SKM-1 treated with dmso at 0.1 percent for 144 hours (cell line): ENCODE results near the gene DOCK3.
"Not testable (repeated sequence)": the region's sequence is repeated elsewhere in the genome, so short reads cannot be mapped to it uniquely, and the experiment has no call there.

Experiments used
- DNase-seq: peaks from one replicate; lab custom pipeline; 2025; ENCODE audit not compliant: unreplicated experiment; lab: John Stamatoyannopoulos, UW

DOCK3 gene

DNA sequence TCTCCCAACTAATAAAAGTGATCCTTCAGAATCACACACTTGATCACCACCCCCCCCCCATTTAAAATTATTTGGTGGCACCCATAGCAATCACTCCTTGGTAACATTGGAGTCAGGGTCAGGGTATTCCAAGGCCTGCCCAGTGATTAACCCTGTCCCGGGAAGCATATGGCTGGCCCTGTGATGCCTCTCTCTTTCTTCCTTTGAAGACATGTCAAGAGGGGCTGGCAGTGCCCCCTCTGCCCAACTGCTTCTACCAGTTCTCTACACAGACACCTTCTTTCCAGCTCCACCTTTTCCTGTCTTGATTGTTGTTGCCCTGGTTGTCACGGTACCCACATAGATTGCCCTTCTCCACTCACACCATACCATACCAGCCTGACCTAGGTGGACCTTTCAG lies 679.4 kb downstream of the DOCK3 start:
- no peak for DNase-seq

DNA sequence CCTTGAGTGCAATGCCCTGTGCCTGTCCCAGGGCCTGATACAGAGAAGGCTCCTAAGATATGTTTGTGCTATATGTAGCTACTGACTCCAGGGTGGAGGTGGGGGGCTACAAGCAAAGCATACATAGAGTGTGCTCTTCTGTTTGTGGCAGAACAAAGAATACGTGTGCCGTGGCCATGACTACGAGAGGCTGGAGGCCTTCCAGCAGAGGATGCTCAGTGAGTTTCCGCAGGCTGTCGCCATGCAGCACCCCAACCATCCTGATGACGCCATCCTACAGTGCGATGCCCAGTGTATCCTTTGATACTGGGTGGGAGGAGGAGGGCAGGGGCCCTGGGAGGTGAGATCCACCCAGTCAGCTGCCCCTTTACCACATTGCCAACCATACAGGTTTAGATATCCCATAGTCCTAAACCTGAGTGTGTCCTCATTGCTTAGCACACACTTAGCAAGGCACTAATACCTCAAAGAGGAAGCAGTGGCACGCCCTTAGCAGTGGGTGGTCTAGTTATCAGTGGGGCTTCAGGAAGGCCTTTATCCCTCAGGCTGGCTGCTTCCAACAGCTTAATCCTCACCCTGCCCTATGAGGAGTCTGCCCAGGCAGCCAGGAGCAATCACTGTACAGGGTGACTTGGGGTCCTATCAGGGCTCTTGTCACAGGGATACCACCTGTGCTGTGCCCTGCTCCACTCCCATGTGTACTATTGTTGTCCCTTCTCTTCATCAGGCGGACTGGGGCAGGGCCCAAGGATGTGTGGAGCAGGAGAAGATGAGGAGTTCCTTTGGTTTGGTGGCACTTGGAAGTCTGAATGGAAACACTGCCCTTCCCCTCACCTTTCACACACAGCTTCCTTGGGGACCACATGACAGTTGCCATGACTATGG lies 680.2 kb downstream of the DOCK3 start:
- no peak for DNase-seq

DNA sequence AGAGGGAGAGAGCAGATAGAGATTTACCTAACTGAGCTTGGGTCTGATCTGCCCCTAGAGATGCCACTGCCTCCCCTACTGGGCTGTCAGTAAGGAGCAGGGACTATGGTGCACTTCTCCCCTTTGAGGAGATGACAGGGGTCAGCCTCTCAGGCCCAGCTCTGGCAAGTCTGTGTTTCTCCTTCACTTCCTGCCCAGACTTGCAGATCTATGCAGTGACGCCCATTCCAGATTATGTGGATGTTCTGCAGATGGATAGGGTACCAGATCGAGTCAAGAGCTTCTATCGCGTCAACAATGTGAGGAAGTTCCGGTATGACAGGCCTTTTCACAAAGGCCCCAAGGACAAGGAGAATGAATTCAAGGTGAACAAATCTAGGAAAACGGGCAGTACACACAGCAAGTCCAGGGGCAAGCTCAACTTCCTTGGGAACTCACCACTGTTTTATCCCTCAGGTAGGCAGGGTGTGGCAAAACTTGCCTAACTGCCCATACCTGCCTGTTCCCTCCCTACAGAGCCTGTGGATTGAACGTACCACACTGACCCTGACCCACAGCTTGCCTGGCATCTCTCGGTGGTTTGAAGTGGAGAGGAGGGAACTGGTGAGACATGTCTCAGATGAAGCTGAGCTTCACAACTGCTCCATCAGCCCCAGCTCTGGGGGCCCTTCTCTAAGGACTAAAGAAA lies 681.3 kb downstream of the DOCK3 start:
- DNase-seq, result no peak

DNA sequence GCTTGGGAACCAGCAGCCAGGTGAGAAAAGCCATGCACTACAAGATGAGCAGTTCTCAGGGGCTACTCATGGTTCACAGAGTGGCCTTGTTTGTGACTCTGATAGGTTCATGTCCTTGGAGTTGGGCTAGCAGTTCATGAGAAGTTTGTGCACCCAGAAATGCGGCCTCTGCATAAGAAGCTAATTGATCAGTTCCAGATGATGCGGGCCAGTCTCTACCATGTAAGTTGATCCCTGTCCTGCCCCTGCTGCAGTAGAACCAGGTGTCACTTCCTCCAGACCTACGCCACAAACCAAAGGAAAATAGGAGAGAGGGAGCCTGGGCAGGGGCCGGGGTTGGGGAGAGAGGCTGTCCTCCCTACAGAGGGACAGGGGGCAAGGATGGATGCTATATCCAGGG lies 683.1 kb downstream of the DOCK3 start:
- no peak for DNase-seq

DNA sequence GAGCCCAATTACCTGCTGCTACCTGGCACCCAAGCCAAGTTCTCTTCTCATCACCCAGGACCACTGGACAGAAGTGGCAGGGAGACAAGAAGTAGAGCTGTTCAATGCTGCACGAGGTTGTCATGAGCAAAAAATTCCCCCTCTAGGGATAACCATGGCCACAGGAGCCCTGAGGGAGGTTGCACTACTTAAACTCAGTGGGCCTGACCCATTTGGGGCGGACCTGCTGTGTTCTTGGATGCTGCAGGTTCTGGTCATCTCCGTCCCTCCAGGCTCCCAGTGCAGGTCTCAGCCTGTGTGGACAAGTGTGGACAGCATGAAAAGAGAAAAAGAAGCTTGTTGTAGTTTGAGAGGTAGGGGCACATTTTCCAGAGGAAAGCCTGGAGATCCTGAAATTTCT lies 684.3 kb downstream of the DOCK3 start:
- no peak for DNase-seq

DNA sequence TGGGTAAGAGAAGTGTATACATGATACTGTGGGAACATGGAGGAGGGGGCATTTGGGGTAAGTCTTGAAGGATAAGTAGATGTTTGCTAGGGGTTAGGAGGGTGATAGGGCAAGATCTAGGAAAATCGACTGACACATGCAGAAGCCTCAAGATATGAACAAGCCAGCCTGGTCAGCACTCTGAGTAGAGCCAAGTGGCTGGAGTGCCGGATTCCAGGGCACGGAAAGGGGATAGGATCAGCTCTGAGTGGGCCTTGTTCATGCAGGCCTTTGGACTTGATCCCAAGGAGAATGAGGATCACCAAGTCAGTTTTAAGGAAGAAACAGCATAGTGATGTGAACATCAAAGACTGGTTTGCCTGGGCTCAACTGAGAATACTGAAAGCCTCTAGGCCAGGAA lies 686.1 kb downstream of the DOCK3 start:
- no peak for DNase-seq

DNA sequence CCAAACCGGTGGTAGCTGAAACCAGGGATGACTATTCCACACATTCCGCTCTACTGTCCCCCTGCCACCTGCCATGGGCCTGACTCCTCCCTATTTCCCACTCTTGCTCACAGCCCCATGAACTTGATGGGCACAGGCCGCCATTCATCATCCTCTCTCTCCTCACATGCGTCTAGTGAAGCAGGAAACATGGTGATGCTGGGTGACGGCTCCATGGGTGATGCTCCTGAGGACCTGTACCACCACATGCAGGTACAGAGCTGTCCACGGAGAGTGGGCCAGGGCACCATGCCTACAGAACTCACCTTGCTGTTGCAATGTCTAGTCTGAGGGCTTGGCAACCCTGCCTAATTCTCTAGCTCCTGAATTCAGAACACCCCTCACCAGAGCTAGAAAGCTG lies 687.0 kb downstream of the DOCK3 start:
- no peak for DNase-seq

DNA sequence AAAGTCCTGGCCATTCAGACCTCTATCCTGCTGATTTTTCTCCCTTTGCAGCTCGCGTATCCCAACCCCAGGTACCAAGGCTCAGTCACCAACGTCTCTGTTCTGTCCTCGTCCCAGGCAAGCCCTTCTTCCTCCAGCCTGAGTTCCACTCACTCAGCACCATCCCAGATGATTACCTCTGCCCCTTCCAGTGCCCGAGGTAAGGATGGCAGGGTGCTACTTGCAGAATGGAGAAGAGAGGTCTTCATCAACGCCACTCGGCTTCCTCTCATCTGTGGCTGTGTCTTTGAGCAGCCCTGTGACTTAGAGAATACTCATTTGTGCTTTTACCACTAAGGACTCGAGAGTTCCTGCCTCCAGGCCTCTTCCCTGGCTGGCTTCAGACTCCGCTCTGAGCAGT lies 687.7 kb downstream of the DOCK3 start:
- DNase-seq, result no peak

DNA sequence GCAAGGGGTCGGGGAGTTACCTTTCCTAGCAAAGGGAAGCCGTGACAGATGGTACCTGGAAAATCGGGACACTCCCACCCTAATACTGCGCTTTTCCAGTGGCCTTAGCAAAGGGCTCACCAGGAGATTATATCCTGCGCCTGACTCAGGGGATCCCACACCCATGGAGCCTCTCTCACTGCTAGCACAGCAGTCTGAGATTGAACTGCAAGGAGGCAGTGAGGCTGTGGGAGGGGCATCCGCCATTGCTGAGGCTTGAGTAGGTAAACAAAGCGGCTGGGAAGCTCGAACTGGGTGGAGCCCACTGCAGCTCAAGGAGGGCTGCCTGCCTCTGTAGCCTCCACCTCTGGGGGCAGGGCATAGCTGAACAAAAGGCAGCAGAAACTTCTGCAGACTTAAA lies 693.5 kb downstream of the DOCK3 start:
- DNase-seq, result not testable (repeated sequence)

DNA sequence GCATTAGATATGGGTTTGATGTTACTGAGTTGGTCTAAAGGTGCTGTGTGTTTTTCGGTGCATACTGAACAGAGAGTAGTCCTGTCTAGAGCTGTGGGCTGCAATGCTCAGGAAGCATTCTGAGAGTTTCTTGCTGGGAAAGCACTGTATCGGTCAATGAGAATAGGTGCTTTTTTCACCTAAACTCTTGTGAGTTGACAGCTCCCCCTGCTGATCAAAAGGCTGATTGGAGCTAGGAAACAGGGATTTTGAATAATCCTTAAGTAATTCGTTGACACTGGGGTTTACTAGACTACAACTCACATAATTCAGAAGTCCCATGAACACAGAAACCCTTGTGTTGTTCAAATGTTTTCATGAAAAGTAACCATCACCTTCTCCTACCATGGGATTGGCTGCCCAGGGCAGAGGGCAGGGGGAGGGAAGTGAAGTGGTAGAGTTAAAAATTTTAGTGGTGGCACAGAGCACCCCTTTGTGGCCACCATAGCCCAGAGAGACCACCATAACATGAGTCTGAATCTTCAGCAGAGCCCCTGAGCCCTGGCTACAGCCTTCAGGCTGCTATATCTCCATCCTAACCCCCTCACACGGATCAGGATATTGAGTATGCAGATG lies 697.3 kb downstream of the DOCK3 start:
- peak; percentile 49 for DNase-seq

DNA sequence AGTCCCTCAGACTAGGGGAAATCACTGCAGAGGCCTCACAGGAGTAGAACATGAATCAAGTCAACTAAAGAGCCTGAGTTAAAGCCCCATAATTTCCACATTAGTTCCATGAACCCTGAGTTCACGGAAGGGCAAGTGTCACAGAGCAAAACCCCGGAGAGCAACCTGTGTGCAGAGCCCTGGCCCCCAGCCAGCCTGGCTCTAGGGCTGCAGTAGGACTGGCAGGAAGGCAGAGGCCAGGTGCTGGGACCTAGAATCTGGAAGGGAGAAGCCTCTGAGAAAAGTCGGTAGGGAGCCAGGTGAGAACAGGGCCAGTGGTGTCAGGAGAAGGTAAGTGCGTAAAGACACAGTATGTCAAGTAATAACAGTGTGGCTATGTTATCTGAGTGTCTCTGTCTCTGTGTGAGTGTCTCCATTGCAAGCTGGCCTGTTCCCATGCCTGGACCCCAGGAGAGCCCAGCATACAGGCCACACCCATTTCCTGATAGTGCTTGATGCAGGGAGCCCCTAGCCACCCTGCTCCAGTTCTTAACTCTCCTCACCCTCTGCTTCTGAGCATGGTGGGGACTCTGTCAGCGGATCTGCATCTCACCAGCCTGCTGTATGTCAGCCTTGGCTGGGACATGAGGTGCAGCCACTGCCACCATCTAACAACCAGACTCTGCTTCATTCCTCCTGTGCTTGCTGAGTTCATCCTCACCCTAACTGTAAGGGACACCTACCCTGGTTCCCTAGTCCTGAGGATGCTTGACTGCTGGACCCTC lies 699.1 kb downstream of the DOCK3 start:
- no peak for DNase-seq

DNA sequence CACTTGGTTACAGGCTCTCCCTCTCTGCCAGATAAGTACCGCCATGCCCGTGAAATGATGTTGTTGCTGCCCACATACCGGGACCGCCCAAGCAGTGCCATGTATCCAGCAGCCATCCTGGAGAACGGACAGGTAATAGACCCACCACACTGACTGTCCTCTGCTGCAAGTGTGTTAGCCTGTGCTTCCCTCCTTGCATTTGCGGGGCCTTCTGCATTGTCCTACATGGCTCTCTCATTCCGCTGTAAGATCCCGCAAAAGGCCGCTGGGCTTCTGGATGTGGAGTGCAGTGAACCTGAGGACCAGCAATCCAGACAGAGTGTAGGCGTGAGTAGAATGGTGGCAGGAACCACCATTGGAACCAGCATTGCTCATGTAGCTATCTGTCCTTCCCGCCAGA lies 699.7 kb downstream of the DOCK3 start:
- no peak for DNase-seq

DNA sequence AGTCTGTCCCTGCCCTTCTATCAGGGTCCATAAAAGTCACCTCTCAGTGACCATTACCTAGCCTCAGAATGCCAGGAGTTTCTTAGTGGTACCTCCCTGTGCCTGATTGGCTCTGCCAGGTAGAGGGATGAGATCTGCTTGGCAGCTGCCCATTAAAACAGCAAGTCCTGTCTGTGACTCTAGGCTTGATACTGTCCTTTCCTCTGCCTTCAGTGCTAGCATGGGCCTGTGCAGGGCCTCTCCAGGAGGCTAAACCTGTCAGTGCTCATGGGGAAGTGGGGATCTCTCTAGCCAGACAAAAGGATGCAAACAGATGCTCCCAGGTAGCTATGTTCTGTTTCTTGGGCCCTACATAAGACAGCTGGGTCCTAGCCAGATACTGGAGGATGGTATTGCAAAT lies 700.4 kb downstream of the DOCK3 start:
- DNase-seq, result no peak

DNA sequence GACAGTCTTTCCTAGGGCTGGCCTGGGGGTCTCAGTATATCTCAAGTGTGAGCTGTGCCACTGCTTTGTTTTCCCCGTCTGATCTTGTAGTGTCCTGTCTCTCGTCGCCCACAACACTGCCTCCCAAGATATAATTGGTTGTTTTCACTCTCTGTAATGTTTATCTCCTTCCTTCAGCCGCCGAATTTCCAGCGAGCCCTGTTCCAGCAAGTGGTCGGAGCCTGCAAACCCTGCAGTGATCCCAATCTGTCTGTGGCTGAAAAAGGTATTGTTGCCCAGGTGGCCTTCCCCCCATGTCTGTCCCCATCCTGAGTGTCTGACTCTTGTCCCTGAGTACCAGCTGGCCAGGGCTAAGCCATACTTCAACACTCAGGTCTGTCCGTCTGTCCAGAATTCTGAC lies 700.8 kb downstream of the DOCK3 start:
- DNase-seq, result no peak

DNA sequence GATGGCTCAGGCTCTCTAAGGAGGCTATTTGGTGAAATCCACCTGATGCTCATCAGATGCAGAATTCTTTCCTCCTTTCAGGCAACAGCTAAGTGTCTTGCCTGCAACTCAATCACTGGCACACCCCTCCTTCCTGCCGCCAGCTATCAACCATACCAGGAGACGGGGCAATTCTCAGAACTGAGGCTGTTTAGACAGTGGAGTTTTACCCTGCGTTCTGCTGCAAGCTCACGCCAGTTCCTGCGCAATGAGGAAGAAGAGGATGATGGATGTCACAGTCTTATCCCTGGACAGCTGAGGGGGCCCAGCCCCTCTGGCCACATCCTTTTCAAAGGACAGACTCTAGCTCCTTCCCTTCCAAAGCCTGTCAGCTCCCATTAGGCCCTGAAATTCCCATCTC lies 703.3 kb downstream of the DOCK3 start:
- DNase-seq, result no peak

DNA sequence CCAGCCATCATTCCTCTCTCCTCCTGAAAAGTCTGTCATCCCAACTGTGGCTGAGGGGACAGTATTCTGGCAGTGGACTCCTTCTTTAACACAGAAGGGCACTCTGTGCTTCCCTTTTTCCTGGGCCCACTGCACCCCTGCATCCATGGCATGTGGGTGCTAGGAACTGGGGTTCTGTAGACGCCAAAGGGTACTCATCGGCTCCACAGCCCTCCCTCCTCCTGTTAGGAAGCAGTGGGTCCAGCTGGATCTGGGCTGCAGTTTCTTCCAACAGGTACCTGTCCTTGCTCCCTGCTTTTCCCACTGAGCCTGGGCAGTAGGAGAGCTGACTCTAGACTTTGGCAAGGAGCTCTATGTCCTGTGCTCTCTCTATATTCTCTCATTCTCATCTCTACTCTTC lies 704.0 kb downstream of the DOCK3 start:
- DNase-seq, result no peak

DNA sequence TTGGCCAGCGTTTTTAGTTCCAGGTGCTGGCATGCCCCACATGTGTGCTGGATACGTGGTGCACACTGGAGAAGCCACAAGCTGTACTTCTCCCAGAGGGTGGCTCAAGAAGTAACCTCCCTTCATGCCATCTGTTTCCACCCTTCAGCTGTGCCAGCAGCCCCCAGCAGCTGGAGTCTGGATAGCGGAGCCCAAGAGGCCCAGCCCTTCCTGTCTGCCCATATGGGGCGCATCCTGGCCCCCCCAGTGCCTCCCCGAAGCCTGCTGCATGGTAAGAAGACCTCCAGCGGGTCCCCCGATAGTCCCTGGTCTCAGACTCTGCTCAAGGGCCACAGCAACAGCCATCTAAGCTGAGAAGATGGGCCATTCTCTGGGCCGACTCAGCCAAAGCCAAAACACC lies 704.6 kb downstream of the DOCK3 start:
- no peak for DNase-seq

DNA sequence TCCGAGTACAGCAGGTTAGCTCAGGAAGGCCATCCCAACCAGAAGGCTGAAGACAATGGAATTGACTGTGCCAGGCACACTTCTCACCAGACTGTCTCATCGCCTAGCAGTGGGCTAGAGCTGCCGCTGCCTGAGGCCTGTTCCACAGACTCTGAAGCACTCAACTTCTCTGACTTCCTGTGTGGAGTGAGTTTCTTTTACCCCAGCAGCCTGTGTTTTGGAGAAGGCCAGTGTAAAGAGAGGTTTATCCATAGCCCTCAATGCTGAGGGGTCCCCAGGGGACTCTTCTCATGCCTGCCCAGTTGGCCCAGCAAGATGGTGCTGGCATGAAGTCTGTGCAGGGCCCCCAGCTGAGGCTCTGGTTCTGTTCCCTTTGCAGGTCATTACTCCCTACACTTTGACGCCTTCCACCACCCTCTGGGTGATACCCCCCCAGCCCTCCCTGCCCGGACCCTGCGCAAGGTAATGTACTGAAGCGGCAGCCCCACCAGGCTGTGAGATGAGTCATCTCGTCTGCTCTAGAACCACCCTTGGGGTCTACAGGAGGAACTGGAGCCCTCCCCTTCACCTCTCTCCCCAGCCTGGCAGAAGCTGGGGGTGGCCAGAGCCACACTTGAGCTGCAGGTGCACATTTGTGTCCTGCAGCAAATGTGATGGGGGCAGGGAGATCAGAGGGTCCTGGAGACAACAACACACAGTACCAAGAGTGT lies 705.2 kb downstream of the DOCK3 start:
- no peak for DNase-seq

DNA sequence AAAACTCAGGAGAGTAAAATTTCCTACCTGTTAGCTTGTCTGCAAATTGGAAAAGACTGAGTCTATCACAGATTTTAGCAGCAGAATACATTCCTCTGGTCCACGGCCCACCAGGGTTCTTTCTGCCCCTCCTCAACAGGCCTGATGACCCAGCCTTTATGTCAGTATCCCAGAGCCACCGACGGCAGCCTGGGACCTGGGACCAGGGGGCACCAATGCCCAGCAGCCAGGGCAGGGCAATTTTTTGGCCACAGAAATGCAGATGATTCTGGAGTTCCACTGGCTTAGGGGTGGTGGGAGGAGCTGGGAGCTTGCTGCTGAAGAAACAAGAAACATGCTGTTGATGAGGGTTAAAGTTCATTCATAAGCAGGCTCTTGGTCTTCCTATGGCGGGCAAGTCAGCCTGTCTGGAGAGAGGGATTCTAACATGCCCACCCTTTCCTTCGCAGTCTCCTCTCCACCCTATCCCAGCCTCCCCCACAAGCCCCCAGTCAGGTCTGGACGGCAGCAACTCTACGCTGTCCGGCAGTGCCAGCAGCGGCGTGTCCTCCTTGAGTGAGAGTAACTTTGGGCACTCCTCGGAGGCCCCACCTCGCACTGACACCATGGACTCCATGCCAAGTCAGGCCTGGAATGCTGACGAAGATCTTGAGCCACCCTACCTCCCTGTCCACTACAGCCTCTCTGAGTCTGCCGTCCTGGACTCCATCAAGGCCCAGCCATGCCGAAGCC lies 706.0 kb downstream of the DOCK3 start:
- DNase-seq, result no peak

DNA sequence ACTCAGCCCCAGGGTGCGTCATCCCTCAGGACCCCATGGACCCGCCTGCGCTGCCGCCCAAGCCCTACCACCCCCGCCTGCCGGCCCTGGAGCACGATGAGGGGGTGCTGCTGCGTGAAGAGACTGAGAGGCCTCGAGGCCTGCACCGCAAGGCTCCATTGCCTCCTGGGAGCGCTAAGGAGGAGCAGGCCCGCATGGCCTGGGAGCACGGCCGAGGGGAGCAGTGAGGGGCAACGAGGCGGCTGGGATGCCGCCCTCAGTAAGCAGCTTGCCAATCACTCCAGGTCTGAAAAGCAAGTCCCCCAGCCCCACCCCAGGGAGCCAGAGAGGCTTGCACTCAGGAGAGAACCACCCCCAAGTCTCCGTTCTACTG lies 706.6 kb downstream of the DOCK3 start:
- no peak for DNase-seq
